DOHH2 (cell line): ENCODE results near the gene ADIG.

ENCODE experiments used
- EZH2phosphoT487 ChIP-seq: fragments of 200-600 bp; sonication (generic); IDR thresholded peaks from 2 replicates; pipeline ENCODE4 v1.6.1; 2017; ENCODE audit warnings: borderline replicate concordance, mild to moderate bottlenecking, antibody characterized with exemption, low read length, moderate library complexity, mixed read lengths
- TF ChIP-seq, protein P1 (sequence below): fragments of 200-600 bp; sonication (generic); IDR thresholded peaks from one replicate; pipeline ENCODE4 v1.5.1; 2014; ENCODE audit warnings: antibody characterized with exemption, mild to moderate bottlenecking, low read depth, low read length; ENCODE audit not compliant: poor library complexity, severe bottlenecking

DNA sequence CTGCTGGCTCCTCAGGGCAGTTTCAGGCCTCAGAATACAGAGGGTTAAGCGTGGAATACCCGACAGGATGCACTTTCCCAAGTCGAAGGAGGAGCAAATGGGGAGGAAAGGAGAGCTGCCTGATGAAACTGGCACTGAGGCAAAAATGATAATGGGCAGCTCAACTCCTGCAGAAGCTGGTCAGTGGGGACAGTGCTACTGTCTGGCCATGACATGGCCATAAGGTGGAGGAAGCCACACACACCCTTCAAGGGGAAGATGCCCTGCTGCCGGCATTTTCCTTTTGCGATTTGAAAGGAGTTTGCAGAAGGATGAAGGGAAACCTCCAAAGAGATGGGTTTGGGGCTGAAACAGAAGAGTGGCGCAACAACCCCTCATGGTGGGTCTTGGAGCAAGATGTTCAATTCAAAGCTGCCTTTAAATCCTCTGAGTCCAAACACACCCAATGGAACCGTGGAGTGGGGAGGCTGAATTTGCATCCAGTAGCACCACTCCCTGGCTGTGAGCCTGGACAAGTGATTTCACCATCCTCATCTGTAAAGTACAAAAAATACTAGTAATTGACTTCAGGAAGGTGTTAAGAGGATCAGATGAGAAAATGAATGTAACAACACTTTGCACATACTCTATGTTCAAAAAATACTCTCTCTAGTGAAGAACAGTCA, 3.2 kb downstream of the ADIG start:
- TF ChIP-seq, protein P1, sequence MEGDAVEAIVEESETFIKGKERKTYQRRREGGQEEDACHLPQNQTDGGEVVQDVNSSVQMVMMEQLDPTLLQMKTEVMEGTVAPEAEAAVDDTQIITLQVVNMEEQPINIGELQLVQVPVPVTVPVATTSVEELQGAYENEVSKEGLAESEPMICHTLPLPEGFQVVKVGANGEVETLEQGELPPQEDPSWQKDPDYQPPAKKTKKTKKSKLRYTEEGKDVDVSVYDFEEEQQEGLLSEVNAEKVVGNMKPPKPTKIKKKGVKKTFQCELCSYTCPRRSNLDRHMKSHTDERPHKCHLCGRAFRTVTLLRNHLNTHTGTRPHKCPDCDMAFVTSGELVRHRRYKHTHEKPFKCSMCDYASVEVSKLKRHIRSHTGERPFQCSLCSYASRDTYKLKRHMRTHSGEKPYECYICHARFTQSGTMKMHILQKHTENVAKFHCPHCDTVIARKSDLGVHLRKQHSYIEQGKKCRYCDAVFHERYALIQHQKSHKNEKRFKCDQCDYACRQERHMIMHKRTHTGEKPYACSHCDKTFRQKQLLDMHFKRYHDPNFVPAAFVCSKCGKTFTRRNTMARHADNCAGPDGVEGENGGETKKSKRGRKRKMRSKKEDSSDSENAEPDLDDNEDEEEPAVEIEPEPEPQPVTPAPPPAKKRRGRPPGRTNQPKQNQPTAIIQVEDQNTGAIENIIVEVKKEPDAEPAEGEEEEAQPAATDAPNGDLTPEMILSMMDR: no peak
- TF ChIP-seq EZH2phosphoT487: no peak
